ENCODE results near the gene GDNF.

Gene GDNF

DNA sequence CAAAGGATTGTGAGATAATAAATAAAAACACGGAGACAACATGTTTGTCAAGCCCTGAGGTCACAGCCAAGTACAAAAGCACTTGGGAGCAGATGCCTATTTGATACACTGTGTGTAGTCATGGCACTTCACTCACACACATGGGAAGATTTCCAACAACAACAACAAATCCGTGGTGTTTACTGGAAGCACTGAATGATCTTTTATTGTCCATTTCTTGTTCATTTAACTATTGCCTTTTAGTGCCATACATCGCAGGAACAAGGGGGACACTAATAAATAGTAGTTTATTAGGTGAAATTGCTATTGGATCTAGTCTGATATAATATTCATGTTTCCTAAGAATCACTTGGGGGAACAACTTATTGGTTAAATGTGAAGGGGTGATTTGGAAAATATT is 20.4 kb upstream of the GDNF start:
- TF ChIP-seq, protein P1, sequence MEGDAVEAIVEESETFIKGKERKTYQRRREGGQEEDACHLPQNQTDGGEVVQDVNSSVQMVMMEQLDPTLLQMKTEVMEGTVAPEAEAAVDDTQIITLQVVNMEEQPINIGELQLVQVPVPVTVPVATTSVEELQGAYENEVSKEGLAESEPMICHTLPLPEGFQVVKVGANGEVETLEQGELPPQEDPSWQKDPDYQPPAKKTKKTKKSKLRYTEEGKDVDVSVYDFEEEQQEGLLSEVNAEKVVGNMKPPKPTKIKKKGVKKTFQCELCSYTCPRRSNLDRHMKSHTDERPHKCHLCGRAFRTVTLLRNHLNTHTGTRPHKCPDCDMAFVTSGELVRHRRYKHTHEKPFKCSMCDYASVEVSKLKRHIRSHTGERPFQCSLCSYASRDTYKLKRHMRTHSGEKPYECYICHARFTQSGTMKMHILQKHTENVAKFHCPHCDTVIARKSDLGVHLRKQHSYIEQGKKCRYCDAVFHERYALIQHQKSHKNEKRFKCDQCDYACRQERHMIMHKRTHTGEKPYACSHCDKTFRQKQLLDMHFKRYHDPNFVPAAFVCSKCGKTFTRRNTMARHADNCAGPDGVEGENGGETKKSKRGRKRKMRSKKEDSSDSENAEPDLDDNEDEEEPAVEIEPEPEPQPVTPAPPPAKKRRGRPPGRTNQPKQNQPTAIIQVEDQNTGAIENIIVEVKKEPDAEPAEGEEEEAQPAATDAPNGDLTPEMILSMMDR (IDR thresholded peaks at IDR 0.05; ENCODE audit: low read depth, low read length, missing control alignments): no peak
- no peak overlapping the region for H3K4me3 ChIP-seq (replicated peaks; ENCODE audit: low read depth, low read length)
- DNase-seq (ENCODE audit: extremely low read depth, low read depth): no peak

DNA sequence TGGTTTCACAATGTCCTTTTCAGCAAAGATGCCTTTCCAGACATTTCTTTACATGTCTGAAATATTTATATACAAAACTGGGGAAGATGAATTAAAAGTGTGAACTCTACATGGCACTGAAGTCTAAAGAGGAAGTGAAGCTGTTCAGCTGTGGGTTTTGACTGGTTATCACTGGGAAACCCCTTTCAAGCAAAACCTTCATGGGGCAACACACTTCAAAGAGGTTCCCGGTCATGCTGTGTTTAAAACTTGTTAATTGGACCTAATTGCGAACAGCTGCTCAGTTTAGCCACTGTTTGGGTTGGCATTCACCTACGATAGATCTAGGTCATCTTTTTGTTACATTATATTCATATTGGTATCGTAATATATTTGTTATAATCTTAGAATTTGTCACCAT is 20.0 kb upstream of the GDNF start:
- TF ChIP-seq, protein P1 (IDR thresholded peaks at IDR 0.05; ENCODE audit: low read depth, low read length, missing control alignments): no peak
- H3K4me3 ChIP-seq (replicated peaks; ENCODE audit: low read depth, low read length): no peak overlapping the region
- no peak for DNase-seq (ENCODE audit: extremely low read depth, low read depth)

DNA sequence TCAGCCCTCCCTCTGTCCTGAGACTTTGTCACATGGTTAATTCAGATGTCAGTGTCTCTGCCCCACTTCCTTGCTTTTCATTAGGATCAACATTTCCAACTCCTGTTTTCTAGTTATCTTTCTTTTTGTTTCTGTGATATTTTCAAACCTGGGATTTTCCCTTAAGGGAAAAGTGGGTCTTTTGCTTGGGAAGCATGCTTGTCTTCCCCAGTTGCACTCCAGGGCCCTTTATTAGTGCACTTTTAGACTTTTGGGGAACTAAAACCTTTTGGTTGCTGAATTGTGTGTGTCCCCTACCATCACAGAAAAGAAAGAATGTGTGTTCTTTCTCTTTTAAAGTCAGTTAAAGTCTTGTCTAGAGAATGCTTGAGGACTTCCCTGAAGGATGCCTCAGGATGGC is 18.4 kb upstream of the GDNF start:
- no peak overlapping the region for H3K4me3 ChIP-seq (replicated peaks; ENCODE audit: low read depth, low read length)
- DNase-seq (ENCODE audit: extremely low read depth, low read depth): no peak
- TF ChIP-seq, protein P1 (IDR thresholded peaks at IDR 0.05; ENCODE audit: low read depth, low read length, missing control alignments): no peak

DNA sequence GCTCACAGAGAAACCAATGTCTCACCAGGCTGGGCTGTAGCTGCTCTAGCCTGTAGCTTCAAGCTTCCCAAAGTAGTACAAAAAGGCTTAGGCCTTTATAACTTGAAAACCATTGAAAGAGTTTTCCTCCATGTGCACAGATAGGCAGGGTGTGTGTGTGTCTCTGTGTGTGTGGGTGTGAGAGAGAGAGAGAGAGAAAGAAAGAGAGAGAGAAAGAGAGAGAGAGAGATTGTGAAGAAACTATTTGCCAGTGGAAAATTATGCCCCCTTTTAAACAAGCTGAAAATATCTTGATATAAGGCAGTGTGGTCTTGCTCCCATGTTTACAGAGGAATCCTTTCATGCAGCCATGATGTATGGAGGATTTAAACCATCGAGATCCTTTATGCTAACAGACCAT is 17.9 kb upstream of the GDNF start:
- no peak overlapping the region for H3K4me3 ChIP-seq (replicated peaks; ENCODE audit: low read depth, low read length)
- no peak for DNase-seq (ENCODE audit: extremely low read depth, low read depth)
- TF ChIP-seq, protein P1 (IDR thresholded peaks at IDR 0.05; ENCODE audit: low read depth, low read length, missing control alignments): no peak

DNA sequence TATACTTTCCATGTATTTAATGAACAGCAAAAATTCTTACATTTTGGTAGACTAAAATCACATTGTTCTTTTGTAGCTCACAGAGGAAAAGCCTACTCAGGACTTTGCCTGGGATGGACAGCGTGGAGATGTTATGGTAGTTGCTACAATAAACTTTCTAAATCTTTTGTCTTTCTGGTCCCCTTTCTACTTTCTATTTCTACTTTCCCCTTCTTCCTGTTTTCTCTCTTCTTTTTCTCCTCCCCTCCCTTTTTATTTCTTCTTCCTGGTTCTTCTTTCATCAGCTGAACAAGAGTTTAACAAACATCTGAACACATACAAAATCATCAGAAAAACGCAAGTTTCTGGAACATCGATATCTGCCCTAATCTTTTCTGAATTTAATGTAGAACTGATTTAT is 15.6 kb upstream of the GDNF start:
- H3K4me3 ChIP-seq (replicated peaks; ENCODE audit: low read depth, low read length): no peak overlapping the region
- DNase-seq (ENCODE audit: extremely low read depth, low read depth): no peak
- TF ChIP-seq, protein P1 (IDR thresholded peaks at IDR 0.05; ENCODE audit: low read depth, low read length, missing control alignments): no peak

DNA sequence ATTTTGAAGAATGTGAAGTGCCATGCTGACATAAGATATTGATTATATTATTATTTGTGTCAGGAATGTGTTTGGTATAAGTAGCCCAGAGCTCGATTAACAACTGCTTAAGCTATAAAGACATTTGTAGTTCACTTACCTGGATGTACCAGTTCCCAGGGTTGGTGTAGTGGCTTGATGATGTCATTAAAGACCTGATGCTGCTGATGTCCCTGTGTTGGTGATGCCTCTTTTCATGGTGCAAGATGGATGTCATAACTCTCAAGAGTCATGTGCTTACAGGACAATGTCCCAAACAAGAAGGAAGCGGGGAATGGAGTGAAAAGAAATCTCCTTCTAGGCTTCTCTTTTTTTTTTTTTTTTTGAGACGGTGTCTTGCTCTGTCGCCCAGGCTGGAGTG is 11.5 kb upstream of the GDNF start:
- TF ChIP-seq, protein P1 (IDR thresholded peaks at IDR 0.05; ENCODE audit: low read depth, low read length, missing control alignments): no peak
- H3K4me3 ChIP-seq (replicated peaks; ENCODE audit: low read depth, low read length): no peak overlapping the region
- DNase-seq (ENCODE audit: extremely low read depth, low read depth): no peak

DNA sequence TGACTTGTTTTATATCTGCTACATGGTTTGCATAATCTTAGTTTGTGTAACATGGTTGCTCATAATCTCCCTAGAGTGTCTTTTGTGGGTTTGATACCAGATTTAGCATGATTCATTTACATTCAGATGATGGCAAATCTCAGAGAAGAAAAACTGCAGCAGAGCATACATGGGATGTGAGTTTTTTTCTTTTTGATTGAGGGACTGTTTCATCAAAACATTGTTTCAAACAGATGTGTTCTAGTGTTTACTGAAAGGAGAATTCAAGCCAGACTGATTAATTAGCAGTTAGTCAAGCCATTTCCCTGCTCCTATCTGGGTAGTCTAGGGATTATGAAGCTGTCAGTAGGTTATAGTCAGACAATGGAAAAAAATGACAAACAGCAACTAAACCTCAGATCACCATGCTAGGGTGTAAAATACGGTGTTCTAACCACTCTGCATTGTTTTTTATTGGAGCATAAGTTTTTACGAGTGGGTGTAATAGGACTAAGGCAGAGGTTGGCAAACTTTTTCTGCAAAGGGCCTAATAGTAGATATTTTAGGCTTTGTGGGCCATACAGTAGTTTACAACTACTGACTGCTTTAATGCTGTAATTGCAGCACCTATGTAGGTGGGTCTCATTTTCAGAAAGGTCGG is 10.5 kb upstream of the GDNF start:
- TF ChIP-seq, protein P1 (IDR thresholded peaks at IDR 0.05; ENCODE audit: low read depth, low read length, missing control alignments): no peak
- H3K4me3 ChIP-seq (replicated peaks; ENCODE audit: low read depth, low read length): no peak overlapping the region
- no peak for DNase-seq (ENCODE audit: extremely low read depth, low read depth)
